IPS-NIHi11 (cell line): ENCODE measurements around the gene APOB.

ENCODE experiments used
- DNase-seq: peaks from one replicate; pipeline ENCODE4 v3.0.0; 2012; ENCODE audit warnings: mixed read lengths, low spot score

The APOB gene

GRCh38 chr2:21047141-21048009, 3.5 kb upstream of the APOB start:
- DNase-seq, result no peak

GRCh38 chr2:21046506-21046905, 2.6 kb upstream of the APOB start:
- no peak for DNase-seq

- no peak for DNase-seq
Observed at GRCh38 chr2:21044694-21045371, 960 bp upstream of the APOB start.

- DNase-seq, result peak; percentile 75
Observed at GRCh38 chr2:21042958-21043743, 722 bp downstream of the APOB start.

GRCh38 chr2:21042708-21042957, 1.2 kb downstream of the APOB start:
- DNase-seq, result no peak

GRCh38 chr2:21041943-21042707, 1.7 kb downstream of the APOB start:
- no peak for DNase-seq

GRCh38 chr2:21041462-21041861, 2.4 kb downstream of the APOB start:
- DNase-seq, result no peak

GRCh38 chr2:21040468-21041377, 3.1 kb downstream of the APOB start:
- DNase-seq, result no peak

- no peak for DNase-seq
Observed at GRCh38 chr2:21039979-21040467, 3.9 kb downstream of the APOB start.

GRCh38 chr2:21039080-21039556, 4.8 kb downstream of the APOB start:
- DNase-seq, result no peak

GRCh38 chr2:21038403-21039073, 5.3 kb downstream of the APOB start:
- no peak for DNase-seq

- no peak for DNase-seq
Observed at GRCh38 chr2:21037671-21038108, 6.2 kb downstream of the APOB start.

- DNase-seq, result no peak
Observed at GRCh38 chr2:21036708-21037670, 6.9 kb downstream of the APOB start.

GRCh38 chr2:21035974-21036707, 7.7 kb downstream of the APOB start:
- DNase-seq, result no peak

GRCh38 chr2:21035282-21035973, 8.4 kb downstream of the APOB start:
- DNase-seq, result no peak

GRCh38 chr2:21034972-21035279, 8.9 kb downstream of the APOB start:
- no peak for DNase-seq

GRCh38 chr2:21034156-21034971, 9.5 kb downstream of the APOB start:
- DNase-seq, result no peak
